NOMO-1 treated with DMSO at 0.1 percent for 48 hours (cell line): Measurements from ENCODE around the gene PYGO2.
"Not testable (repeated sequence)": the region's sequence is repeated elsewhere in the genome, so short reads cannot be mapped to it uniquely, and the experiment has no call there.

ENCODE experiments used
- DNase-seq: peaks from one replicate; lab custom pipeline; 2025; ENCODE audit not compliant: unreplicated experiment; lab: John Stamatoyannopoulos, UW

Gene PYGO2

GRCh38 chr1:154911691-154912550 is 49.7 kb downstream of the PYGO2 start:
- no peak for DNase-seq

- no peak for DNase-seq
Observed at GRCh38 chr1:154910851-154911250, 50.7 kb downstream of the PYGO2 start.

DNA sequence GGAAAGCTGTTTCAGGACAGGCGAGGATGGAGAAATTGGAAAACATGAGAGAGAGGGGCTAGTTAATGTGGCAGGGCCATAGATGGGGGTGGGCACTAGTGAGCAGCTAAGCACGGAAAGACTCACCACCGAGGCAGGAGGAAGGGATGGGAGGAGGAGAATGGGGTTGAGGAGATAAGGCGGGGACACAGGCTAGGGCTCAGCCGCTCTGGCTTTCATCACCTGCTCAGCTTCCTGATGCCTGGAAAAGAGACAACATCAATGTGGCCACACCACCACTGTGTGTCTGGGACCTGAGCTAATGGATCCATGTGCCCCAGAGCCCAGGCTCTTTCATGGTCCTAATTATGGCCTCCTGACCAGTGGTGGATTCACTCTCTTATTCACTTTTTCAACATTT is 52.6 kb downstream of the PYGO2 start:
- no peak for DNase-seq

DNA sequence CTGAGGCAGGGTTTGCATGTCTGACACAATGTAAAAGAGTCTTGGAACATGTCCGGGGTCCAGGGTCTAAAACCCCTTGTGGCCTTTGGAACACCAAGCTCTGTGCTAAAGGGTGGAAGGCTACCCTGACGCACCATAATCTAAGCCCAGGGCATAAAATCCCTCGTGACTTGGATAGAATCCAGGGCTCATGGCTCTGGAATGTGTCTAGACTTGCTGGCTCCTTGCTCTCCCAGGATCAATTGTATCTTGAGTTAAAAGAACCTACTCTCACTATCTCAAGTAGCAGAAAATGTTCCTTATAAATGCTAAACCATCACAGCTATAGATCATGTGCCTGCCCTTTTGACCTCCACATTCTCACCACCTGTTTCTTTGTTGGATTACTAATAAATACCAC is 53.5 kb downstream of the PYGO2 start:
- not testable (repeated sequence) for DNase-seq
